ENCODE results near the gene TMEM114.
"Not testable (repeated sequence)": the region's sequence is repeated elsewhere in the genome, so short reads cannot be mapped to it uniquely, and the experiment has no call there.

TMEM114 gene

GRCh38 chr16:8576141-8577004 lies 13.9 kb downstream of the TMEM114 start:
- FAIRE-seq (no peak), DNase-seq (ENCODE audit: low spot score) (no peak)

GRCh38 chr16:8575399-8575798 lies 14.9 kb downstream of the TMEM114 start:
- DNase-seq (ENCODE audit: low spot score) (no peak), FAIRE-seq (no peak)

- DNase-seq (ENCODE audit: low spot score) (no peak), FAIRE-seq (no peak)
These were observed 17.2 kb downstream of the TMEM114 start for GRCh38 chr16:8572919-8573724.

- DNase-seq (ENCODE audit: low spot score) (no peak), FAIRE-seq (no peak)
These were observed 18.0 kb downstream of the TMEM114 start for GRCh38 chr16:8572063-8572918.

GRCh38 chr16:8571061-8571596 lies 19.2 kb downstream of the TMEM114 start:
- FAIRE-seq = no peak
- peak; percentile 58 for DNase-seq (ENCODE audit: low spot score)

- DNase-seq (ENCODE audit: low spot score); FAIRE-seq: not testable (repeated sequence)
These were observed 19.9 kb downstream of the TMEM114 start for GRCh38 chr16:8570393-8570792.

GRCh38 chr16:8569650-8570346 lies 20.5 kb downstream of the TMEM114 start:
- DNase-seq (ENCODE audit: low spot score) (no peak), FAIRE-seq (no peak)

- no peak for DNase-seq (ENCODE audit: low spot score)
- FAIRE-seq = peak; percentile 52
These were observed 22.1 kb downstream of the TMEM114 start for GRCh38 chr16:8568231-8568617.

- peak; percentile 87 for DNase-seq (ENCODE audit: low spot score)
- FAIRE-seq = no peak
These were observed 22.7 kb downstream of the TMEM114 start for GRCh38 chr16:8567355-8568230.

- no peak for DNase-seq (ENCODE audit: low spot score)
- FAIRE-seq = no peak
These were observed 24.8 kb downstream of the TMEM114 start for GRCh38 chr16:8565498-8565897.

GRCh38 chr16:8564934-8565345 lies 25.4 kb downstream of the TMEM114 start:
- FAIRE-seq = no peak
- no peak for DNase-seq (ENCODE audit: low spot score)

GRCh38 chr16:8563944-8564540 lies 26.3 kb downstream of the TMEM114 start:
- not testable (repeated sequence) for FAIRE-seq

GRCh38 chr16:8561496-8561895 lies 28.8 kb downstream of the TMEM114 start:
- FAIRE-seq (no peak), DNase-seq (ENCODE audit: low spot score) (no peak)

More at GRCh38 chr16:8563944-8564540, 26.3 kb downstream of the TMEM114 start:
- not testable (repeated sequence) for DNase-seq (ENCODE audit: low spot score)

- no peak for FAIRE-seq
- no peak for DNase-seq (ENCODE audit: low spot score)
These were observed 34.9 kb downstream of the TMEM114 start for GRCh38 chr16:8555400-8555799.

GRCh38 chr16:8554881-8555280 lies 35.4 kb downstream of the TMEM114 start:
- DNase-seq (ENCODE audit: low spot score) (no peak), FAIRE-seq (no peak)

GRCh38 chr16:8554022-8554421 lies 36.3 kb downstream of the TMEM114 start:
- no peak for DNase-seq (ENCODE audit: low spot score)
- FAIRE-seq = no peak

GRCh38 chr16:8552487-8553221 lies 37.7 kb downstream of the TMEM114 start:
- no peak for FAIRE-seq
- no peak for DNase-seq (ENCODE audit: low spot score)

Measured in urothelium cell line (cell line).